ENCODE data around the gene LAMA5.

DNA sequence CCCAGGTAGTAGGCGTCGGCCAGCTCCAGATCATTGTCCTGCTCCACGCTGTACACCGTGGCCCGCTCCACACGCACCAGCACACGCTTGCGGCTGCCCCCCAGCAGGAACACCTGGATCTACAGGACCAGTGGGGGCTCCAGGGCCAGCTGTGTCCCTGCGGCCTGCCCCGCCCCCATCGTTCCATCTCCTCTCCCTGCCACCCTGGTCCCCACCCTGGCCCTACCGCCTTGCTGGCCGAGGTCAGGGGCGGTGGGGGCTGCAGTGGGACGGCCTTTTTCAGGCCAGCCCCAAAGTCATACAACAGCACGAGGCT, 54.5 kb downstream of the LAMA5 start:
- TF ChIP-seq, protein P1, sequence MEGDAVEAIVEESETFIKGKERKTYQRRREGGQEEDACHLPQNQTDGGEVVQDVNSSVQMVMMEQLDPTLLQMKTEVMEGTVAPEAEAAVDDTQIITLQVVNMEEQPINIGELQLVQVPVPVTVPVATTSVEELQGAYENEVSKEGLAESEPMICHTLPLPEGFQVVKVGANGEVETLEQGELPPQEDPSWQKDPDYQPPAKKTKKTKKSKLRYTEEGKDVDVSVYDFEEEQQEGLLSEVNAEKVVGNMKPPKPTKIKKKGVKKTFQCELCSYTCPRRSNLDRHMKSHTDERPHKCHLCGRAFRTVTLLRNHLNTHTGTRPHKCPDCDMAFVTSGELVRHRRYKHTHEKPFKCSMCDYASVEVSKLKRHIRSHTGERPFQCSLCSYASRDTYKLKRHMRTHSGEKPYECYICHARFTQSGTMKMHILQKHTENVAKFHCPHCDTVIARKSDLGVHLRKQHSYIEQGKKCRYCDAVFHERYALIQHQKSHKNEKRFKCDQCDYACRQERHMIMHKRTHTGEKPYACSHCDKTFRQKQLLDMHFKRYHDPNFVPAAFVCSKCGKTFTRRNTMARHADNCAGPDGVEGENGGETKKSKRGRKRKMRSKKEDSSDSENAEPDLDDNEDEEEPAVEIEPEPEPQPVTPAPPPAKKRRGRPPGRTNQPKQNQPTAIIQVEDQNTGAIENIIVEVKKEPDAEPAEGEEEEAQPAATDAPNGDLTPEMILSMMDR (IDR thresholded peaks at IDR 0.05 in 2 of 3, conservative IDR thresholded peaks at IDR 0.05 in 1 of 3; ENCODE audit: borderline replicate concordance in 1 of 3, insufficient read depth in 1 of 3, low read depth in 2 of 3, low read length in 2 of 3) = no peak
- no peak for TF ChIP-seq EZH2 (IDR thresholded peaks at IDR 0.05)
- TF ChIP-seq TCF7L2 (IDR thresholded peaks at IDR 0.05; ENCODE audit: borderline replicate concordance, extremely low read depth, insufficient read depth, insufficient read length) = no peak
- no peak for TF ChIP-seq POLR2AphosphoS5 (IDR thresholded peaks at IDR 0.05; ENCODE audit: low read depth, low read length)
- TF ChIP-seq SIN3A (IDR thresholded peaks at IDR 0.05; ENCODE audit: low read depth) = no peak
- TF ChIP-seq YY1 (IDR thresholded peaks at IDR 0.05; ENCODE audit: extremely low read depth, insufficient replicate concordance, low read depth, low read length) = no peak
- TF ChIP-seq EZH2phosphoT487 (IDR thresholded peaks at IDR 0.05; ENCODE audit: borderline replicate concordance) = no peak
- TF ChIP-seq POLR2A (IDR thresholded peaks at IDR 0.05; ENCODE audit: borderline replicate concordance, extremely low read depth, insufficient read depth, insufficient read length) = no peak
- TF ChIP-seq, protein P2, sequence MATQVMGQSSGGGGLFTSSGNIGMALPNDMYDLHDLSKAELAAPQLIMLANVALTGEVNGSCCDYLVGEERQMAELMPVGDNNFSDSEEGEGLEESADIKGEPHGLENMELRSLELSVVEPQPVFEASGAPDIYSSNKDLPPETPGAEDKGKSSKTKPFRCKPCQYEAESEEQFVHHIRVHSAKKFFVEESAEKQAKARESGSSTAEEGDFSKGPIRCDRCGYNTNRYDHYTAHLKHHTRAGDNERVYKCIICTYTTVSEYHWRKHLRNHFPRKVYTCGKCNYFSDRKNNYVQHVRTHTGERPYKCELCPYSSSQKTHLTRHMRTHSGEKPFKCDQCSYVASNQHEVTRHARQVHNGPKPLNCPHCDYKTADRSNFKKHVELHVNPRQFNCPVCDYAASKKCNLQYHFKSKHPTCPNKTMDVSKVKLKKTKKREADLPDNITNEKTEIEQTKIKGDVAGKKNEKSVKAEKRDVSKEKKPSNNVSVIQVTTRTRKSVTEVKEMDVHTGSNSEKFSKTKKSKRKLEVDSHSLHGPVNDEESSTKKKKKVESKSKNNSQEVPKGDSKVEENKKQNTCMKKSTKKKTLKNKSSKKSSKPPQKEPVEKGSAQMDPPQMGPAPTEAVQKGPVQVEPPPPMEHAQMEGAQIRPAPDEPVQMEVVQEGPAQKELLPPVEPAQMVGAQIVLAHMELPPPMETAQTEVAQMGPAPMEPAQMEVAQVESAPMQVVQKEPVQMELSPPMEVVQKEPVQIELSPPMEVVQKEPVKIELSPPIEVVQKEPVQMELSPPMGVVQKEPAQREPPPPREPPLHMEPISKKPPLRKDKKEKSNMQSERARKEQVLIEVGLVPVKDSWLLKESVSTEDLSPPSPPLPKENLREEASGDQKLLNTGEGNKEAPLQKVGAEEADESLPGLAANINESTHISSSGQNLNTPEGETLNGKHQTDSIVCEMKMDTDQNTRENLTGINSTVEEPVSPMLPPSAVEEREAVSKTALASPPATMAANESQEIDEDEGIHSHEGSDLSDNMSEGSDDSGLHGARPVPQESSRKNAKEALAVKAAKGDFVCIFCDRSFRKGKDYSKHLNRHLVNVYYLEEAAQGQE (IDR thresholded peaks at IDR 0.05; ENCODE audit: low read depth) = no peak
- TF ChIP-seq CEBPB (IDR thresholded peaks at IDR 0.05; ENCODE audit: low read depth) = no peak
- no peak for TF ChIP-seq SRF (IDR thresholded peaks at IDR 0.05; ENCODE audit: low read depth)
- no peak for TF ChIP-seq RAD21 (IDR thresholded peaks at IDR 0.05; ENCODE audit: low read depth)
